ENCODE results near the gene AGAP1. TPM values are rescaled to one million over a fixed set of nuclear protein-coding genes. Genes with fewer than 3 reads are reported as not detected.
"Not testable (repeated sequence)": the region's sequence is repeated elsewhere in the genome, so short reads cannot be mapped to it uniquely, and the experiment has no call there.

Gene AGAP1
- polyA plus RNA-seq, 10 donors = 24.0 to 34.1 (median 27.4) TPM

DNA sequence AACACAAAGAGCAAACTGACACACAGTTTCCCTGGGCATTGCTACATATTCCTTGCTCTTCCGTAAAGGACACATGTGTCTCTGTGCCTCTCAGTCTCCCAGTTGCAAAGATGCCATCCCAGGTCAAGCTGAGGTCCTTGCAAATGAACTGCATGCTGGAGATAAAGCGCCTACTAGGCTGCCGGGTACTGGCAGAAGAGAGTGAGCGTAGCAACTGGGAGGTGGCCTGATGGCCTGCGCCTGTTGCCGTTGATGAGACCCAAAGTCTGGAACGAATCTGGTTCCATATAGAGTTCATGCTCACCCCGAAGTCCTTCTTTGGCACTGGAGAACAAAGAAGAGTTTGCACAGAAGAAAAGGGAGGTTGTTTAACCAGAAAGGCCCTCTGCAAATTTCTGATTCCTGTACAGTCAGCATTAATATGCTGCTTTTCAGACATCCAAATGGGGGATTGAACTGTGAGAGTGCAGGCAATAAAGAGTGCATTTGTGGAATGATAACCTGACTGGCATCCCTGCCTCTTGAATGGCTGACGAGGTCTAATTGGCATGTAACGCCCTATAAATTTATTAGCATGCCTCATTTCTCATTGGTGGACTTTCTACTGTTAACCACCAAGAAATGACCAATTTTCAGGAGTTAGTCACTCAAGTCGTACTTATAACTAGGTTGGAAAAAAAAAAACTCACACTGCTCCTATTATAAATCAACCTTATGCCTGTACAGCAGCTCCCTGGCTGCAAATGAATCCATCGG is 595.6 kb downstream of the AGAP1 start:
- DNase-seq = peak in 1 of 3 donors; percentile 24

DNA sequence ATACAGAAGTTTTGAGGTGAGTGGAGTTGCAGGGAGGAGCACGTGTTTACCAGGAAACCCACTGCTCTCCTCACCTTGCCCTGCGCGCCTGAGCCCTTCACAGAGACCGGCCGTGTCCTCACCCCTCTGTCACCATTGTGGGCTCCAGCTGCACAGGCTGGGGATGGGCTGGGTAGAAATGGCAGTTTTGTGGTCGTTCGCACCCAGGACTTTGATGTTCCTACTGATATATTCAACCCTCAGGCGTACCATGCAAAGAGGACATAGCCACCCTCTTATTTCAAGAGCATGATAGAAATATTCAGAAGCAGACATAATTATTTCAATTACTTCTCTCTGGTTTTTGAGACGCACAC is 596.2 kb downstream of the AGAP1 start:
- DNase-seq = no peak

GRCh38 chr2:236090826-236091225 is 597.0 kb downstream of the AGAP1 start:
- DNase-seq = not testable (repeated sequence)

DNA sequence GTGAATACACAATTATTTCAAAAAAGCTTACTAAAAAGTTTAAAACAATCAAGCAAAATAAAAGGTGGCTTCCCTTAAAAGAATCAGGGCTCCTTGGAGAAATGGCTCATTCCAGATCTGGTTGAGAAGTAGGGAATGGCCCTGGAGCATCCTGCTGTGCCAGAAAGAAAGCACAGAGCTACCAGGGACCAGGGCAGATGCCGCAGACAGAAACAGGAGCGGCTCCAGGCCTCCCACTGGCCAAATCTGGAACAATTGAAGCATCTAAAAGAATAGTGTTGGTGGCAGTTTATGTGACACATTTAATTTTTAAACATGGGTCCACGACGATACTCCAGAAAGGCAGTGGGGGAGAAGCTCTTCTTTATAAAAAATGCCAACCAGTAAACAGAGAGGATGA is 598.9 kb downstream of the AGAP1 start:
- DNase-seq = no peak

GRCh38 chr2:236093134-236093533 is 599.3 kb downstream of the AGAP1 start:
- no peak for DNase-seq

GRCh38 chr2:236095504-236095903 is 601.7 kb downstream of the AGAP1 start:
- DNase-seq = no peak

DNA sequence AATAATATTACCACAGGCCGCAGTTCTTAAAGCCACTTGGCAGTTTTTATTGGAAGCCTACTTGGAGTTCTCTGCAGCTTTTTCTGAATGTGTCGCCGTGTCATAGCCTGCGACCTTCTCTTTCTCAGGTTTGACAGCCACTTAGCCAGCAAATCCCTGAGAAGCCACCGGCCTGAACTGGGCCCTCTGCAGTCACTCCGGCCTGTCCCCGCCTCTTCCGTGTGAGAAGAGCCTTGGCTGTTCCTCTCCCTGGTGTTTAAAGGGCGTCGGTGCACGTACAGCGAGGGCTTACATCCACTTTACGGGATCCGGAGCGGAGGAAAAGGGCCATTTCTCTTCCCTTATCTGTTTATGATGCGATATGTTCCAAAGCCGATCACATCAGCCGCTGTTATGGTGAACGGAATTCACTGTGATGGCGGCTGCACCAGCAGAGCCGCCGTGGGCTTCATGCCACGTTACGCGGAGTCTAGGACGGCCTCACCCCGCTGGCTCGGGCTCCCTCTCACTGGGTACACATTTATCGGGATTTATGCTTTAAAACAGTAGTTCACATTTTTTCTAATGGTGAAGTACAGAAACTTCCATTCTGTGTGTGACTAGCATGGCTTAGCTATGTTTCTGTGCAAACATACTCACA is 607.6 kb downstream of the AGAP1 start:
- no peak for DNase-seq

DNA sequence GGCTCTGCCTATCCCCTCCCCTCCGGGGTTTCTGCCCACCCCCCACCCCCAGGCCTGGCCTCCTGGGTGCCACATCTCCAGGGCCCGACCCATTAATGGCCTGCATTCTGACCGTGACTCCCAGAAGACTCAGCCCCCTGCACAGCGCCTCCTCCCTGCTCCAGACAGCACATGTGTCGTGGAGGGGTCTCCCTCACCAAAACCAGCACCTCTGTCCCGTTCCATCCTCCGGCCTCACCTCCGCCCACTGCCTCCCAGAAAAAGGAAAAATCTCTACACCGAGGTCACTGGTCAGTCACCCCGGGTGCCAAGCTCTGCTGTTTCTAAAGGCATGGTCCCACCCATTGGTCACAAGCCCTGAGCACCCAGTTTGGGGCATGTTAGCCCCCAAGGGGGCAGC is 609.1 kb downstream of the AGAP1 start:
- no peak for DNase-seq

- no peak for DNase-seq
These were observed 610.1 kb downstream of the AGAP1 start for GRCh38 chr2:236103981-236104380.

DNA sequence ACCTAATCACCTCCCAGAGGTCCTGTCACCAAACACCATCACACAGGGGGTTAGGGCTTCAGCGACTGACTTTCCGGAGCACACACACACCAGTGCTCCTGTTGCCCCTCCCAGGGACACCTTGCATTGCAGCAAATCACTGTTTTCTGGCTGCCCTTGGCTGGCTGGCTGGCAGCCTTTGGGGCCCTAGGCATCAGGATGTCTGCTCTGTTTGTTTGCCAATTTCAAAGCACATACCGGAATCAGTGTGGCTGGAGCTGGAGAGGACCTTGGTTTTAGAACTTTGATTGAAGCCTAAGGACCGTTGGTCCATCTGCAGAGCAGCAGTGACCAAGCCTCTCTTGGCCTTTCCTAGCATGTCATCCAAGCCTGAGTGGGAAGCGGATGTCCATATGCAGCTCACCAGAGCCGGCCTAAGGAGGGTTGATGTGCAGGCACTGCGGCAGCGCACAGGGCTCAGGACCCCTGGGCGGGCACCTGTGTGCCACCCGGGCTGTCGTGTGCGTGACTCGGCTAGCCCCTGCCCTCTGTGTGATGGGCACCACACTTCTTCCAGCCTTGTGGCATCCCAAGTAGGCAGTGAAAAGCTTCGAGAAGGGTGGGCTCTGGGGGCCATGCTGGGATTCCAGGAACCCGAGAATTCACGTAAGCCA is 612.2 kb downstream of the AGAP1 start:
- DNase-seq = no peak

- no peak for DNase-seq
These were observed 612.9 kb downstream of the AGAP1 start for GRCh38 chr2:236106761-236107160.

- no peak for DNase-seq
These were observed 613.7 kb downstream of the AGAP1 start for GRCh38 chr2:236107536-236107935.

- DNase-seq = peak in 2 of 3 donors; percentile 9 to 34
These were observed 614.2 kb downstream of the AGAP1 start for GRCh38 chr2:236107942-236108625.

DNA sequence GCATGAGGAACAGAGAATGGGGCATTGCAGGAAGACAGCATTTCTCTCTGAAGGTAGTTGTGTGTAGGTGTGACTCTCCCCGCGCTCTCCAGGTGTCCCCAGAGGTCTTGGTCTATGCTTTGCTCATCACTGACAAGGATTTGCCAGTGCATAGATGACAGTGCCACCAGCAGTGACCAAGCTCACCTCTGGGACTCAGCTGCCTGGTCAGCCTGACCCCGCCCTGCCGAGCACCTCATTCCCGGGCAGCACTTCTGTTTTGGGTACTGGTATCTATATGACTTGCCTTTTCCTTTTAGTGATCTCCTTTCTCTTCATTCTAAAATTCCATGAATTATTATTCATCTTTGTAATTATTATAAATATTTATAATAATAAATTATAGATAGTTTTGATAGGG is 615.2 kb downstream of the AGAP1 start:
- DNase-seq = no peak

DNA sequence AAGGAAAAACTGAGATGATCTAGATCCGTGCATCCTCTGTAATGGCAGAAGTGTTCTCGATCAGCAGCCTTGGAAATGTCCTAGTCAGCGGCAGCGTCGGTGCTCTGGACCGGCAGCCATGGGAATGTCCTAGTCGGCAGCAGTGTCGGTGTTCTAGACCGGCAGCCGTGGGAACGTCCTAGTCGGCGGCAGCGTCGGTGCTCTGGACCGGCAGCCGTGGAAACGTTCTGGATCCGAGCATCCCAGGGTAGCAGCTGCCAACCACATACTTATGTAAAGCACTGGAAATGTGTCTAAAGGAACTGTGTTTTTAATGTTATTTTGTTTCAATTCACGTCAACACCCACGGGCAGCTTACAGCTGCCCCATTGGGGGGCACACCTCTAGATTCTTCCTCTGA is 615.6 kb downstream of the AGAP1 start:
- DNase-seq = no peak

DNA sequence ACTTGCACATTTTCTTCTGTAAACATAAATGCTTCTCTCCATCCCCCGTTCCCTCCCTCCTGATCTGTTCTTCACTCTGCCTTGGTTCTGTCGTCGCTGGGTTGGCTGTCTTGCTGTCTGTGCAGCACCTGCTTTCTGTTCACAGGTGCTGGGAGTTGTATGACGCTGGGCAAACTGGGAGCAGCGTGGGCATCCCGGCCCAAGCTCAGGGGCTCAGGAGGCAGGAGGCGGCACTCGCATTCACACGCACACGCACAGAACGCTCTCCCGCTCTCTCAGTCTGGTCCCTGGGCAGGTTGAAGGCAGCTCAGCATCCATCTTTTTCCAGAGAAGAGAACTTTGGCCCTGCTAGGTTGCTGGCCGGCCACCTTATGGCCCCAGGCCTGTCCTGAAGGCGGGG is 618.6 kb downstream of the AGAP1 start:
- DNase-seq = no peak

- no peak for DNase-seq
These were observed 619.6 kb downstream of the AGAP1 start for GRCh38 chr2:236113425-236113824.

DNA sequence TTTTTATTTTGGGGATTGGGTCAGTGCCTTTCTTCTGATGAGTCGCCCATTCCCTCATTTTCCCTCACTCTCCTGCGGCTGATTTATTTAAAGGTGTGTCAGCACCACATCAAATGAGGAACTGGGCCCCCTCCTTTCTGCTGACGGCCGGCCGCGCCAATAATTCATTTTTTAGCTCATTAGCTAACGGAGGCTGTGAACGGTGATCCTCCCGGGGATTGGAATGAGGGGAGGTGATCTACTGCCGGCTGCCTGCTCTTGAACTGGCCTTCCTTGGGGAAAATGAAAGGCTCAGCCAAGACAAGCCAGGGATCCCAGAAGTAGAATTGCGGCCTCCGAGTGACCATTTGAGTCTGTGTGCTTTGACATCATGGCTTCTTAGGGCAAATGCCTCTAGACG is 620.1 kb downstream of the AGAP1 start:
- no peak for DNase-seq

- DNase-seq = no peak
These were observed 621.1 kb downstream of the AGAP1 start for GRCh38 chr2:236114959-236115358.

GRCh38 chr2:236117401-236117800 is 623.6 kb downstream of the AGAP1 start:
- DNase-seq = peak in 1 of 3 donors; percentile 24

DNA sequence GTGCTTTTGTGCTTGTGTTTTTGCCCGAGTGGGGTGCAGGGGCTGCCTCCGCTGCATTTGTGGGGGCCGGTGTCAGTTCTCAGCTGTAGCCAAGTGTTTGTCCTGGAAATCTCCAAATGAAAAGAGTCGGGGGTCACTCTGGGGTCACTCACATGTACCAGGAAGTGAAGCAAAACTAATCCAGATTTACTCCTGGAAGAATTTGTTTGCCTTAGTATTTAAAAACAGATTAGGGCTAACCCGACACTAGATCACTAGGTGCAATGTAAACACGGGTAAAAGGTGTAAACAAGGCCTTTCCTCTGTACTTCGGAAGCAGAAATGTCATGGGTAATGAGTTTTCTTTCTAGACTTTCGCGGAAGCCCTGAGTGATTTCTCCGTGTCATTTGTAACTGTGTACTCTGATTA is 624.0 kb downstream of the AGAP1 start:
- no peak for DNase-seq

- DNase-seq = no peak
These were observed 625.2 kb downstream of the AGAP1 start for GRCh38 chr2:236119003-236119402.

DNA sequence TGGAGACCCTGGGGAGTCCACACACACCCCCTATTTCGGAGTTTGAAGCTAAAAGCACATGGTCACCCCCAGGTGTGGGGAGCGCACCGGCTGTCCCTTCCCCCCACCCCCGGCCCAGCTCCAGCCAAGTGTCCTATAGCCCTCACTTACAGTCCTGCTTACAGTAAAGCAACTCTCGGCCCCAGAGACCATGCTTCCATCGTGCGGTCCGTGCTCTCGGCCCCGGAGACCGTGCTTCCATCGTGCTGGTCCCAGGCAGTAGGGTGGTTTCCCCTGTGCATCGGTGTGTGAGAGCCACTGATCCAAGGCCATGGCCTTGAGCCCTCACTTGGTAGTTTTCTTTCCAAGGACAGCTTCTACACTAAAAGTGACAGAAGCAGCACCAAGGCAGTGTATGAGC is 625.6 kb downstream of the AGAP1 start:
- no peak for DNase-seq

Measured in muscle of back (tissue), 11 donors.